Measurements from ENCODE around the gene MAP3K13. TPM values are rescaled to one million over a fixed set of nuclear protein-coding genes. Genes with fewer than 3 reads are reported as not detected.
A peak's percentile ranks its signal among the peaks of the same experiment; 100 is the strongest.

MAP3K13 gene
- total and polyA plus RNA-seq, 2 of the 13 experiments (the other 11 are each of a cell fraction or from before 2014, with no cell fraction given), result 24.2 to 26.5 TPM

GRCh38 chr3:185508335-185508991 is 145.5 kb downstream of the MAP3K13 start:
- H3K4me1 ChIP-seq (ENCODE audit: insufficient read depth, low read length), result peaks cover 6% of the 10 kb centered on the region
- ChIA-PET CTCF (ENCODE audit: low intra/inter-chr PET ratio, low total read pairs) (no interaction called here), POLR2A (no interaction called here)
- H3K79me2 ChIP-seq (ENCODE audit: insufficient read depth, low read length), result no peaks in the 10 kb centered on the region
- no peaks in the 10 kb centered on the region for H3K36me3 ChIP-seq (replicated peaks in 1 of 2; ENCODE audit: control insufficient read depth in 1 of 2, insufficient read depth in 2 of 2, low read length in 2 of 2)
- no peaks in the 10 kb centered on the region; a peak in 1 of 5 replicates for H3K27me3 ChIP-seq (ENCODE audit: control insufficient read depth in 1 of 2, insufficient read depth in 2 of 2, low read length in 2 of 2)
- in situ Hi-C loops (cut with HindIII; ENCODE audit: extremely low pct_ligation_motif_present, low pct_unique_long_range_greater_than_20kb) (no loop called here), intact Hi-C loops (cut with micrococcal nuclease; ENCODE audit: unreplicated experiment) (loop anchor here (10.0 kb wide), 1 partner anchor 46 kb away; the partner anchor contains the start of gene LIPH)
- no peak for FAIRE-seq
- BruUV-seq (replicated peaks), result no TSS peak
- H3K27ac ChIP-seq (ENCODE audit: extremely low read length, insufficient read depth, low read length), result no peak overlapping the region
- no peaks in the 10 kb centered on the region for H3K9me3 ChIP-seq (ENCODE audit: low read length)
- no peak for DNase-seq (ENCODE audit: low spot score)
- H3K9ac ChIP-seq (ENCODE audit: insufficient read depth, low read depth, low read length), result no peak overlapping the region
- no peak overlapping the region for H3K4me3 ChIP-seq (replicated peaks in 1 of 3; ENCODE audit: insufficient read depth in 1 of 3, low read depth in 2 of 3, low read length in 3 of 3)
- peak; percentile 27; the same call in 2 of the 3 replicates for ATAC-seq
- no peak overlapping the region for H2AFZ ChIP-seq (ENCODE audit: low read length)
- TF ChIP-seq HOXA7 (CRISPR knock-in tag; IDR thresholded peaks at IDR 0.05) (no peak), HNRNPK (IDR thresholded peaks at IDR 0.05; ENCODE audit: low read depth, low read length, poor library complexity, severe bottlenecking) (no peak), ELF1 (CRISPR knock-in tag; IDR thresholded peaks at IDR 0.05) (no peak), HNF4A (CRISPR knock-in tag; IDR thresholded peaks at IDR 0.05) (no peak), ZBTB2 (CRISPR knock-in tag; IDR thresholded peaks at IDR 0.05; ENCODE audit: low read depth) (no peak), EHMT2 (IDR thresholded peaks at IDR 0.05; ENCODE audit: borderline replicate concordance, low read depth, low read length) (no peak), ZNF232 (CRISPR knock-in tag; IDR thresholded peaks at IDR 0.05; ENCODE audit: borderline replicate concordance) (no peak)
- TF ChIP-seq, protein P1, sequence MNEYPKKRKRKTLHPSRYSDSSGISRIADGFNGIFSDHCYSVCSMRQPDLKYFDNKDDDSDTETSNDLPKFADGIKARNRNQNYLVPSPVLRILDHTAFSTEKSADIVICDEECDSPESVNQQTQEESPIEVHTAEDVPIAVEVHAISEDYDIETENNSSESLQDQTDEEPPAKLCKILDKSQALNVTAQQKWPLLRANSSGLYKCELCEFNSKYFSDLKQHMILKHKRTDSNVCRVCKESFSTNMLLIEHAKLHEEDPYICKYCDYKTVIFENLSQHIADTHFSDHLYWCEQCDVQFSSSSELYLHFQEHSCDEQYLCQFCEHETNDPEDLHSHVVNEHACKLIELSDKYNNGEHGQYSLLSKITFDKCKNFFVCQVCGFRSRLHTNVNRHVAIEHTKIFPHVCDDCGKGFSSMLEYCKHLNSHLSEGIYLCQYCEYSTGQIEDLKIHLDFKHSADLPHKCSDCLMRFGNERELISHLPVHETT (CRISPR knock-in tag; conservative IDR thresholded peaks at IDR 0.05), result no peak
- TF ChIP-seq, protein P2, sequence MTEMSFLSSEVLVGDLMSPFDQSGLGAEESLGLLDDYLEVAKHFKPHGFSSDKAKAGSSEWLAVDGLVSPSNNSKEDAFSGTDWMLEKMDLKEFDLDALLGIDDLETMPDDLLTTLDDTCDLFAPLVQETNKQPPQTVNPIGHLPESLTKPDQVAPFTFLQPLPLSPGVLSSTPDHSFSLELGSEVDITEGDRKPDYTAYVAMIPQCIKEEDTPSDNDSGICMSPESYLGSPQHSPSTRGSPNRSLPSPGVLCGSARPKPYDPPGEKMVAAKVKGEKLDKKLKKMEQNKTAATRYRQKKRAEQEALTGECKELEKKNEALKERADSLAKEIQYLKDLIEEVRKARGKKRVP (CRISPR knock-in tag; IDR thresholded peaks at IDR 0.05), result no peak
- 62% methylated on average over 13 of the region's 19 CpGs for WGBS (ENCODE audit: low lambda C conversion rate)
- no peaks in the 10 kb centered on the region for H4K20me1 ChIP-seq (ENCODE audit: insufficient read depth, low read length)
- H3K4me2 ChIP-seq (ENCODE audit: low read depth, low read length), result no peak overlapping the region

All from HepG2 (cell line).